ENCODE measurements around the gene ADH1C.
"Not testable (repeated sequence)": the region's sequence is repeated elsewhere in the genome, so short reads cannot be mapped to it uniquely, and the experiment has no call there.

The ADH1C gene

GRCh38 chr4:99356992-99357391 lies 4.4 kb upstream of the ADH1C start:
- DNase-seq = no peak

DNA sequence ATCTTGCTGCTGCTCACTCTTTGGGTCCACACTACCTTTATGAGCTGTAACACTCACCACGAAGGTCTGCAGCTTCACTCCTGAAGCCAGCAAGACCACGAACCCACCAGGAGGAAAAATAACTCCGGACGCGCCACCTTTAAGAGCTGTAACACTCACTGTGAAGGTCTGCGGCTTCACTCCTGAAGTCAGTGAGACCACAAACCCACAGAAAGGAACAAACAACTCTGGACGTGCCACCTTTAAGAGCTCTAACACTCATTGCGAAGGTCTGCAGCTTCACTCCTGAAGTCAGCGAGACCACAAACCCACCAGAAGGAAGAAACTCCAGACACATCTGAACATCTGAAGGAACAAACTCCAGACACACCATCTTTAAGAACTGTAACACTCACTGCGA lies 3.6 kb upstream of the ADH1C start:
- not testable (repeated sequence) for DNase-seq

- no peak for DNase-seq
Measured at GRCh38 chr4:99351487-99351886, 1.1 kb downstream of the ADH1C start.

DNA sequence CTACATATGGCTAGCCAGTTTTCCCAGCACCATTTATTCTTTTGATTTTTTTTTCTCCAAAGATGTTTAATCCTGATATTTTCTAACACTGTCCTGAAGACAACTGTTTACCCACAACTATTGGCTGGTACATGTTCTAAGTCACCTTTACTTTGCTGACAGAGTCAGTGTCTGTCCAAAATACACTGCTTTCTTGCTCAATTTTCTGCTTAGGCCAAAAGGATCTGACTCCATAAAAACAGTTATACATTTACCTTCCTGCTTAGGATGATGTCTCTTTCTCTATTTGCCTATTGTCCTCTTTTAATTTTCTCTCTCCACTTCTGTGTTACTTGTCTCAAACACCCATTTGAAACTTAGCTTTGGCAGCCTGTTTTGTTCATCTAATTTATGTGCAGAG lies 3.2 kb downstream of the ADH1C start:
- no peak for DNase-seq

DNA sequence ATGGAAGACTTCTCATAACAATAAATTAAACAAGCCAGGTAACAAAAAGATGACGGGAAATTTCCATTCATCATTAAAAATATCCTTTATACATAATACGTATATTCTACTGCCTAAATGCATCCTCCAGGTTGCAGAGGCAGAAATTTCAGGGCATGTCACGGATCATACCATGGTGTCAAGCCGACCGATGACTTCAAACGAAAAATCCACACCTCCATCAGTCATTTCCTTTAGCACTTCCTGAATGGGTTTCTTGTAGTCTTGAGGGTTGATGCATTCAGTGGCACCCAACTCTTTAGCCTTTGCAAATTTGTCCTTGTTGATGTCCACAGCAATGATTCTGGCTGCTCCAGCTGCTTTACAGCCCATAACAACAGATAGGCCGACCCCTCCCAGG lies 9.9 kb downstream of the ADH1C start:
- not testable (repeated sequence) for DNase-seq

- DNase-seq = no peak
Measured at GRCh38 chr4:99341426-99341825, 11.1 kb downstream of the ADH1C start.

GRCh38 chr4:99339172-99339571 lies 13.4 kb downstream of the ADH1C start:
- no peak for DNase-seq

- DNase-seq = no peak
Measured at GRCh38 chr4:99336553-99336952, 16.0 kb downstream of the ADH1C start.

- DNase-seq = no peak
Measured at GRCh38 chr4:99334880-99335279, 17.7 kb downstream of the ADH1C start.

DNA sequence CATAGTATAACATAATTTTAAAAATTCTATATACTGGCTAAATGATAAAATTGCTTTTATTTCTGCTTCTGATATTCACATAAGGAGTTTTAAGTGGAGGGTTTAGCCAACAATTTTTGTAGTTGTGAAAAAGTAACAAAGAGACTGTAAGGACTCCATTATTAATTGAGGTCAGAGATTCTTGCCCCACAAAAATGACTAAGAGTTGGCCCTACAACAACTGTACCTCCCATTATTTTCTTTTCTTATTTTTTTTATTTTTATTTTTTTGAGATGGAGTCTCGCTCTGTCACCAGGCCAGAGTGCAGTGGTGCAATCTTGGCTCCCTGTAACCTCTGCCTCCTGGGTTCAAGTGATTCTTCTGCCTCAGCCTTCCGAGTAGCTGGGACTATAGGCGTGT lies 21.9 kb downstream of the ADH1C start:
- no peak for DNase-seq

DNA sequence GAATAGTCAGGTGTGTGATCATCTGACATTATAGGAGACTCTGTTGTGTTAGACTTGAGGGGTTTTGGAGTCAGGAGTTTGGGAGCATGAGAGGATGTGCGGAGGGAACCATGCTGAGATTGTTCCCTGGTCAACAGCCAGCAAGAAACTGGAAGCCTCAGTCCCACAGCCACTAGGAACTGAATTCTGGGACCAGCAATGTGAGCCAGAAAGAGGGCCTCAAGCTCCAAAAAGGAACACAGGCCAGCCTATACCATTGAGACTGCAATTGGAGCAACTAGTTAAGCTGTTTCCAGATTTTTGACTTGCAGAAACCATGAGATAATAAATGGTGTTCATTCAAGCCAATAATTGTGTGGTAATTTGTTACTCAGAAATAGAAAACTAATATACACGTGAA lies 22.7 kb downstream of the ADH1C start:
- no peak for DNase-seq

DNA sequence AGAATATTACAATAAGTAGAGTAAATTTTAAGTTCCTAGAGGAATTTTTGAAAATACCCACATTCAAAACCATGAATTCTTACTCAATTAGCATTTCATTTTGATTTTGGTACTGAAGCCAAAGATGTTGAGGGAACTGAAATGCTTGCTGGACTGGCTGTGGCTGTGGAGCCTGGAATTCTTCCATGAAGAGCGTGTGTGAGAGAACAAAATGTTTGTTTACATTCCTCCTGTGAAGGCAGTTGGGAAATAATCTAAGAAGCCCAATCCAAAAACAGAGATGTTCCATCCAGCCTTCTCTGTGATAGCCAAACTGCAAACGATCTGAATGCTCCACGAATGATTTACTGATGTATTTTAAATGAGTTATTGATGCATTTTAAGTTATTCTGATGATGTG lies 27.6 kb downstream of the ADH1C start:
- DNase-seq = no peak

DNA sequence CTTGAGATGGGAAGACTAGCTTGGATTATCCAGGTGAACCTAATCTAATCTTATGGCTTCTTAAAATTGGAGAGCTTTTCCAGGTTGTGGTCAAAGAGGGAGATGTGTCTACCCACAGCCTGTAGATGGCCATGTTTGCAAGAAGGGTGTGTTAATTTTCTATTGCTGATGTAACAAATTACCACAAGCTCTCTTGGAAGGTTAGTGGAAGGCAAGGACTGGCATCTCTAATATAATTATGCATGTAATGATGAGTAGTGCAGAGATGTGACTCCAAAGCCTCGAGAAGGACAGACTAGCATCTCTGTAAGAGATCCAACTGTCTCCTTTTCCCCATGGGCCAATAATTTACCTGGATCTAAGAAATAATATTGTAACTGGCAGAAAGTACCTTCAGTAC lies 28.2 kb downstream of the ADH1C start:
- no peak for DNase-seq

DNA sequence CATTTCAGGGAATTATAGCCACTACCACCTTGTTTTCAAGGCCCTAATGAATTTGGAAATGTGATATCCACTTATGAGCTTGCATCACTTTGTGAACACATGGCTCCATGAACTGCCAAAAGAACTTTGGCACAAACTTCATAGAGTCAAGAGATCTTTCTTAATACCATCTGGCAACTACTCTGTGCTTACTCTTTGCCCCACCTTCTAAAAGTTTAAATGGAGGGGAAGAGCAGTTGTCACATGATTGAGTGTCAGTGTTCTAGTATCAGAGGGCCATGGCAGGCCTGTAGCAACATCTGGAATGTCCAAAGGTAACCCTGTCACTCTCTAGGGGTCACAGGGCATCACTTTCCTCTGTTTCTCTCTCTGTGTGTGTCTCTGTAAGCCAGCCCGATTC lies 28.8 kb downstream of the ADH1C start:
- no peak for DNase-seq

DNA sequence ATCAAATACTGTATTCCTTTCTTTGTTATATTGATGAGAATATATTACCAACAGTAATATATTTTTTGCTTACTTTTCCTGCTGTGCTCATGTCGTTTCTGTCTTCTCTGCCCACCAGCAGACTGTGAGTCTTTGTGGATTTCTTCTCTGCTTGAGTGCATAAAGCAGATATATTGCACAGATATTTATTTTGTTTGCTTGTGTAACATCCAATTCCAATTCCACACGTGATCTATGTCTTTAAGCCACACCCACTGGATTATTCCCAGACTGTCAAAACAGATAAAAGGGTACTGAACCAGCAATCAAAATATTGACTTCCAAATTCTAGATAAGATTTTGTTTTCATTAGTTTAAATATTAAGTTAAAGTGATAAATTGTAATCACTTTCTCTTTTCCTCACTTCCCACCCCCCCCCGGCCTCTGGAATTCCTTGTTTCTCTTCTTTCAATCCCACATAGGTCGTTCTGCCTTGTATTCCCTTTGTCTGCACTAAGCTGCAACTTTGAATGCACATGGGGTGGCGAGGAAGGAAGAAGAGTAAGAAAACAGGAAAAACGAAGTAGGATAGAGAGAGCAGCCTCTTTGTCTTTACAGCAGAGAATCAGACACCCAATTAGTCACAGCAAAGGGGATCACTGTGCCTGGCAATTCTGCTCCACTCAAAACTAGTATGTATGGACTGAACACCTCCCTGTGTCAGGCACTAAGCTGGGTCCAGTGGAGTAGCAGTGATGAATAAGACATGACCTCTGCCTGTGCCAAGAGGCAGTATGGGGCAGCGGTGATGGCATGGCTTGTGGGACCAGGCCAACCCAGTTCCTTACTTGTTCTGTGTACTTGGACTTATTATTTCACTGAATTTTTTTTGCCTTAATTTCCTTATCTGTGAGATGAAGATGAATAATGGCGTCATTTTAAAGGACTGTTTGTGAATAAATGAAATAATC lies 31.0 kb downstream of the ADH1C start, which contains the start of gene ADH1B:
Gene ADH1B (minus strand): TSS at position 161 of the 951 bp plus-strand sequence. CDS start 70 bp downstream, at position 91.
- no peak for DNase-seq

GRCh38 chr4:99317811-99318210 lies 34.7 kb downstream of the ADH1C start:
- not testable (repeated sequence) for DNase-seq

GRCh38 chr4:99317354-99317753 lies 35.2 kb downstream of the ADH1C start:
- DNase-seq = no peak

DNA sequence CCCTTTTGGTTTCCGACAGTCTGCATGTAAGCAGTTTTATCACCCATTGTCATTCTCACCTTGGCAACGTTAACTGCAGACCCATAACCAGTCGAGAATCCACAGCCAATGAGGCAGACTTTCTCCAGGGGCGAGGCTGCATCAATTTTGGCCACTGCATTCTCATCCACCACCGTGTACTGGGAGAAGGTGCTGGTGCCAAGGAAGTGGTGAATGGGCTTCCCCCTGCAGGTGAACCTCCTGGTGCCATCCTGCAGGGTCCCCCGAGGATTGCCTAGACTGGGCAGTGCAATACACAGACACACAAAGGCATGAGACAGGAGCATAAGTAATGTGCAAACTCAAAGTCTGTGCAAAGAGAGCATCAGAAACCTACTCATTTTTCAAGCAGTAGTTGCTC lies 36.7 kb downstream of the ADH1C start:
- no peak for DNase-seq

DNA sequence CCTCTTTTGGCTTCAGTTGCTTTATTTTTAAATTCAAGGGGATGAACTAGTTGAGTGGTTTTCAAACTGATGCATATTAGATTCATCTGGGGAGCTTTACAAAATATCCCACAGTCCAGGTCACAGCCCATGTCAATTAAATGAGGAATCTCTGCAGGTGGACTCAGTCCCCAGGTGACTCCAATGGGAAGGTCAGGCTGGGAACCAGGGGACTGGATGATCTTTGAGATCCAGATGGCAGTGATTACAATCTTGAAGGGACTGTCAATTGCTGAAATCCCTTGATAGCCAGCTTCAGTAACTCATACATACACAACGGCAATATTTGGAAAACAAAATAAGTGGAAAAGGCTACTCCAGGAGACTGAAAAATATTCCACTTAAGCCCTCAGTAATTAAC lies 38.3 kb downstream of the ADH1C start:
- no peak for DNase-seq

- DNase-seq = no peak
Measured at GRCh38 chr4:99310389-99310788, 42.2 kb downstream of the ADH1C start.

GRCh38 chr4:99305638-99306400 lies 46.7 kb downstream of the ADH1C start:
- no peak for DNase-seq

DNA sequence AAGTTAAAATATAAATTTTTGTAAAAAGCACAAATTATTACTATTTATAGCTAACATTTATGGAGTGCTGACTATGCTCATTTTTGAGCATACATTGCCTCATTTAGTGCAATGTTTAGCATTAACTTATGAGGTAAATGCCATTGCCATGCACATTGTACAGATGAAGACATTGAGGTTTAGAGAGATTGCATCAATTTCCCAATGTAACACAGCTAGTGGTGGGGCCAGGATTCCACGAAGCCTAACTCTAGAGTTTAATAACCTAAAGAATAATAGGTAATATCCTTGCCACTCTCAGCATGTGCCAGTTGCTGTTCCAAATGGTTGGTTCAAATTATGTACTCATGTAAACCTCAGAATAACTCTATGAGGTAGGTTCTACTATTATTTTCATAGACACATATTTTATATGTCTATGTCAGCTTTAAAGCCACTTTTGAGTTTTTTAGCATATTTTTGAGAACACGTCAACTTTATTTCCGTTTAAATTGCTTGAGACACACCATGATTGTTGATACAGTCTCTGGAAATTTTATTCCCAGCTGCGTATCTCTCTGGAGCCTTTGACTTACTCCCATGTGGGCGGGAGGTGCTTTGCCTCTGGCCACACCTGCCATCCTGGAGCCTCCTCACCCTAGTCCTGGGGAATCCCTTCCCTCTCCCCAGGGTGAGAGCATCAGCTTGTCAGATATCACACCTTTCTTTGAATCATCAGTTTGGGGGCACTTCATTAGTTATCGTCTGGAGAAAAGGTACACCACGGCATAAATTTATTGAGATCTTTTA lies 51.0 kb downstream of the ADH1C start:
- DNase-seq = no peak

DNA sequence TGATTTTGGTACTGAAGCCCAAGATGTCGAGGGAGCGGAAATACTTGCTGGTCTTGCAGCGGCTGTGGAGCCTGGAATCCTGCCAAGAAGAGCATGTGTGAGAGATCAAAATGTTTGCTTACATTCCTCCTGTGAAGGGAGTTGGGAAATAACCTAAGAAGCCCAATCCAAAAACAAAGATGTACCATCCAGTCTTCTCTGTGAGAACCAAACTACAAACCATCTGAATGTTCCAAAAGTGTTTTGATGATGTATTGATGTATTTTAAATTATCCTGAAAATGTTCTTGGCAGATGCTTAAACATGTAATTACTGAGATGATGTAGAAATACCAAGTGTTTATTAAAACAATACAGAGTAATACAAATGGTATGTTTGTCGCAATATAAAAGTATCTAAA lies 51.6 kb downstream of the ADH1C start:
- DNase-seq = no peak

Data from CD4-positive, alpha-beta T cell treated with Interleukin-17A for 1 hour (primary cell).